HG02798 (cell line): ENCODE results near the gene ODF2.
A peak's percentile ranks its signal among the peaks of the same experiment; 100 is the strongest.
"Not testable (repeated sequence)": the region's sequence is repeated elsewhere in the genome, so short reads cannot be mapped to it uniquely, and the experiment has no call there.

Source experiments
- ATAC-seq: cut with Tn5 transposase; IDR thresholded peaks from one replicate; pipeline ENCODE4 v1.9.1; 2021; ENCODE audit warnings: mild to moderate bottlenecking; ENCODE audit not compliant: unreplicated experiment, poor library complexity

The ODF2 gene

DNA sequence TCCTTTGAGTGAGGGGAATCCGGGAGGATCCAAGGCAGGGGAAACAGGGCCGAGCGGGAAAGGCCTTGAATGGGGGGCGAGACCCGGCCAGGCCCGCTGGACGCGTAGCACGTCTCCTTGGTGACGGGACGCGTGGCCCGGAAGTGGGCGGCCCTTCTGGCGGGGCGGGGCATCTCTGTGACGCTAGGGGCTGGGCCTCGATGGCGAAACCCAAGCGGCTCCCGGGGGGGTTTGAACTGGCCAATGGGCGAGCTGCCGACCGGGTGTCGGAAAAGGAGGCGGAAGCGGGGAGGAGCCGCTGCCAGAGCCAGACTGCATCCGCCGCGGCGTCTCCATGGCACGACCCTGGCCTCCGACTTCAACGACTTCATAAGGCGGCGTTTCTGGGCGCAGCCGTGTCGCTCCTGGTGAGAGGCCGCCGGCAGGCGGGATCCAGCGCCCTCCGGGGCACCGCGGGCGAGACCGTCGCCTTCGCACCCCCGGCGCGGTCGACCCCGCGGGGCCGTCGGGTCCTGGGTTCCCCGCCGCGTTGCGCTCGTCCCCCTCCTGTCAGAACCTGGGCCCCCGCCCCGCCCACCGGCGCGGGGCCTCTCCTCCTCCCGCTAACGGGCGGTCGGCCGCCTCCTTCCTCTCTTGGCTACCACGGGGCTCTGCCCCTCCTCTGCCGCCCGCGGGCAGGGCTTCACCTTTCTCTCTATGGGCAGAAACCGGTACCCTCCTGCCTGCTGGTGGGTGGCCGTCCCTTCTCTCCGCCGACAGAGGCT is at the start of gene ODF2:
TSS of gene ODF2 (plus strand) at position 158 of the 764 bp plus-strand sequence. CDS start at position 244, 86 bp downstream.
- peak; percentile 89 for ATAC-seq

DNA sequence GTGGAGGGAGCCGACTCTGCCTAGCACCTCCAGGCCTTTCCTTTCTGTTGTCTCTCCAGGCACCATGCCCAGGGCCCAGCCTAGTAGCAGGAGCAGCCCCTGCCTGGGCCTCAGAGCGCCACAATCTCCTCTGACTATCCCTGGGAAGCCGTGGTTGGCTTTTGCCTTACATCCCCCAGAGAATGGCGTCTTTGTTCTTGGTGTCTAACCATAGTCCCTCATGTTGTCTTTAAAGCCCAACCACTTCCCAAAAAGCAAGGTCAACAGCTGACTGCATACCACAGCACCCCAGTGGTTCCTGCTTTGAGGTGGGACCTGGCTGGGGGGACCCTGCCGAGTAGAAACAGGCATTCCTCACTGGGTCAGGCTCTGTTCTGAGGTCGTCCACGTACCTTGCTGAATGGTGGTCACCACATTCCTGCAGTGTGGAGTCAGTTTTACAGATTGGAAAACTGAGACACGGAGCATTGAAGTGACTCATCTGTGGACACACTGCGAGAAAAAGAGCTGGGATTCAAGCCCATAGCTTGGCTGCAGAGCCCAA is 48.9 kb upstream of the ODF2 start:
- no peak for ATAC-seq

DNA sequence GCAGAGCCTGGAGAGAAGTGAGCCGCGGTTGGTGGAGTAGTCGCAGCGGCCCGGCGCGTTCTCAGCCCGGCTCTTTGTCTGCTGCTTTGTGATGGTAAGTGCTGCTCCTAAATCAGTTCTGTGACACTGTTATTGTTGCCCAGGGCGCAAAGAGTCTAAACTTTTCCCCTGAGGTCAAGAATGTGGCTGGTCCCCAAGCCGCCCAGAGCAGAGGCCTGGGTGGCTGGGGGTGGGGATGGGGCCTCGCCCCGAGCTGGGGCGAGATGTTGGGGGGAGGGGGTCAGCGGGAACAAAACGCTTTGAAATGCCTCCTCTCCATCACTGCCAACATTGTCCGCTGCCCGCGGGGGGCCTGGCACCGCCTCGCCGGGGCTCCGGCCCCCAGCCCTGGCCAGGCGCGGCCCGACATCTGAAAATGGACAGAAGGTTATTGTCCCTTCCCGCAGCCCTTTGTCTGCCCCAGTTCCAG is 46.8 kb upstream of the ODF2 start:
- no peak for ATAC-seq

DNA sequence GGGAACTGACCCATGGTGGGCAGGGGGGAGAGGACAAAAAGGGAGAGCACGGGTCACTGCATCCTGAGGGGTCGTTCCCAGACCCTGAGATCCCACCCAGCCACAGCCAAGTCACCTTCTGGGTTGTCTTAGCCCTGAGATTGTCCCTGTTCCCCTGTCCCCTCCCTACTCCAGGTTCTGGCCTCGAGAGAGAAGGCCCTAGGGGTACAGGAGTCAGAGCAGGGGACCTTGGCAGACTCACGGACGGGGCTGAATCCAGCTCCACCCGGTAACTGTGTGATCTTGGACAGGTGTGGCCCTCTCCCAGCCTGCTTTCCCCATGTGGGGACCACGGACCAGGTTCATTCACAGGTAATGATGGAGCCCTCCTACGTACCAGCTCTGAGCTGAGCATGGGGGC is 46.4 kb upstream of the ODF2 start:
- no peak for ATAC-seq

DNA sequence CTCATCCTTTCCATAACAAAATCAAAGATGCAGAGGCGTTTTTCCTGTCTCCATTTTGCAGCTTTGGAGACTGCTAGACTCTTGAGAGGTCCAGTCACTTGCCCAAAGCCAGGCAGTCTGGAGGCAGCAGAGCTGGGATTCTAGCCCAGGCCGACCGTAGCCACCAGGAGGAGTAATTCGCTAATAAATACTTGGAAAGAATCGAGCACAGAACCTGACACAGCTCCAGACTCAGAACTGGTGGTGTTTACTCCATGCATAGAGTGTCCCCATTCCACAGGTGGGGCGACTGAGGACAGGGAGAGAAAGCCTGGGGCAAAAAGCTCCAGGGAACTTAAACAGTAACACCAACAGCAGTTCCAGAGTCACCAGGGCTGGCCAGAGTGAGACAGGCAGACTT is 45.8 kb upstream of the ODF2 start:
- ATAC-seq: no peak

DNA sequence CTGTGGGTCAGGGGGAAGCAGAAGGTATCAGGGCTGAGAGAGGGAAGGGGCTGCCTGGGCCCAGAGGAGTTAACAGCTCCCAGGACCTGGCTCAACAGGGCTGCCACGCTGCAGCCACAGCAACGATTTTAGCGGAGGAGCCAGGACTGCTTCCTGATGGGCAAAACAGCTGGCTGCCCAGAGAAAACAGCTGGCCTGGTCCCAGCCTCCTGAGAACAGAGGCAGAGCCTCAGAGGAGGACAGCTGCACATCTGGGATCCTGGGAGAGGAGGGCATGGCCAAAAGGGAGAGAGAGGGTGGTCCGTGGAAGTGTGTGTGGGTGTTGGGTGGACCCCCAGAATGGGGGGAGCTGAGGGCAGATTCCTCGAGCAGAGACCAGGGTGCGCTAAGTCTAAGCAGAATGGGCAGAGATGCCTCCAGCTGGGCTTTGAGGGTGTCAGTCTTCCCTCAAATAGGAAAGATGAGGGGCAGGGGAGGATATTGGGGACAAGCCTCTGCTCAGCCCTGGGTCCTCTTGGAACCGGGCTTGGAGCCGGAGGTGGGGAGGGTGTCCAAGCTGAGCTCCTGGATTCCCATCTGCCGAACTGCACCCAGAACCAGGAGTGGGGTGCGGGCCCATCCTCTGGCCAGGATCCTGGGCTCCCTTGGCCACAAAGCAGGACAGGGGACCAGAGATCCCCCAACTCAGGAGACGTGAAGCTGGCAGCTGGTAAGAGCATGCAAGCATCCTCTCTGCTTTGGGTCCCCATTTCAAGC is 44.3 kb upstream of the ODF2 start:
- ATAC-seq: no peak

DNA sequence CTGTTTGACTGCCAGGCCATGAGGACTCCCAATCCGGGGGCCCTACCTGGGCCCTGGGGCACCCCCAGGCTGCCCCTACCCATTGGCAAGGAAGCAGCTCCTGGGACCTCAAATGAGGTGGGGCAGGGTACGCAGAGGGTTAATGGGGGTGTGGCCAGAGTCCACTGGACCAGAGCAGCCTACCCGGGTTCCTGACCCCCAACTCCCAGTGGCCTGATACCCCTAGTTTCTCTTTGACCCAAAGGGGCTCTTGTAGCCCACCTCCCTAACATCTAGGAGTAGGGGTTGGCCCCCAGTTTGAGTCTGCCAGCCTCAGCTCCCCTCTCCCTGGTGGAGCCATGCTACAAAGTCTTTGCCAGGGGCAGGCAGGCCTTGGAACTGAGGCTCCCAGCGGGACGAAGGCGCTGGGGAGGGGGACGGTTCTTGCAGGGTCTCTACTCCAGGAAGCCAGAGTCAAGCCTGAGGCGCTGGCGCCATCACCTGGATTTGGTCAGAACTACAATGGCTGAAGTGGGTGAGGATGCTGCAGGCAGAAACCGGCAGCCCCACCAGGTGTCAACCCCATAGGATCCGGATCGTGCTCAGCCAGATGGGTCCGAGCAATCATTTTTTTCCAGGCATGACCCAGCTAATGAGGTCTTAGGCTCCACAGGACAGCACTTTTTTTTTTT is 43.6 kb upstream of the ODF2 start:
- ATAC-seq: no peak

DNA sequence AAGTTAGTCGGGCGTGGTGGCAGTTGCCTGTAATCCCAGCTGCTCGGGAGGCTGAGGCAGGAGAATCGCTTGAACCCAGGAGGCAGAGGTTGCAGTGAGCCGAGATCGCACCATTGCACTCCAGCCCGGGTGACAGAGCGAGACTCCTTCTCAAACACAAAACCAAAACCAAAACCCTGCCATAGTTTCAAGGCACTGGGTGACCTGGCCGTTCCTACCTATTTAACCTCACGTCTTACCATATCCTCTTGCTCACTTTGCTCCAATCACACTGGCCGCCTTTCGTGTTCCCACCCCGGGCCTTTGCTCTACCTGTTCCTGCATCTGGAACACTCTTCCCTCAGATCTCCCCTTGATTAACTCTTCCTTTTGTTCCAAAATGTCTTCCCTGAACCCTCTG is 42.1 kb upstream of the ODF2 start:
- not testable (repeated sequence) for ATAC-seq

DNA sequence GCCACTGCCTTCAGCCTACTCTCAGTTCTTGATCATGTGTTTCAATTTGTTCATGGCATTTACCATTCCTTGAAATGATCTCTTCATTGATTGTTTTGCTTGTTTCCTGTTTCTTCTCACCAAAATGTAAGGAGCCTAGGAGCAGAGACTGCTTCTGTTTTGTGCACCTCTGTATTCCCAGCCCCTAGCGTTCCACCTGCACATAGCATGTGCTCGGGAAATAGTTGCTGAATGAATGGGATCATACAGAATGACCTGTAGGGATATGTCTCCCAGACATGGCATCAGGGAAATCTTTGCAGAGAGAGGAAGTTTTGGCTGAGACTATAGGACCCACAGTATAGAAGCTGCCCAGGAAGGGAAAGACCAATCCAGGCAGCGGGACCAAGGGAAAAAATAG is 41.3 kb upstream of the ODF2 start:
- ATAC-seq: no peak

DNA sequence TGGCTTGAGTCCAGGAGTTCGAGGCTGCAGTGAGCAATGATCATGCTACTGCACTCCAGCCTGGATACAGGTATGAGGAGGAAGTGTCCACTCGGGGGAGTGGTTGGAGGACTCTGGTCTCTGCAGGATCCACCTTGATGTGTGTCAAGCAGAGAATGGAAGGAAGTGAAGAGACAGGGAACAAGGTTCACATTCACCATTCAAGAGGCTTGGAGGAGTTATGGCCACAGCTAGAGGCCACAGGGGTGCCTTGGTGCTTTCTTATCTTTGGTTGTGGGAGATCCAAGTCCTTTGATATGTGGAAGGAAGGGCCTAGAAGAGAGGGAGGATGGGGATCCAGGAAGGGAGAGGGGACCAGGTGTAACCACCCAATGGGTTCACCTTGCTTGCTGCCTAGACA is 40.5 kb upstream of the ODF2 start:
- no peak for ATAC-seq

DNA sequence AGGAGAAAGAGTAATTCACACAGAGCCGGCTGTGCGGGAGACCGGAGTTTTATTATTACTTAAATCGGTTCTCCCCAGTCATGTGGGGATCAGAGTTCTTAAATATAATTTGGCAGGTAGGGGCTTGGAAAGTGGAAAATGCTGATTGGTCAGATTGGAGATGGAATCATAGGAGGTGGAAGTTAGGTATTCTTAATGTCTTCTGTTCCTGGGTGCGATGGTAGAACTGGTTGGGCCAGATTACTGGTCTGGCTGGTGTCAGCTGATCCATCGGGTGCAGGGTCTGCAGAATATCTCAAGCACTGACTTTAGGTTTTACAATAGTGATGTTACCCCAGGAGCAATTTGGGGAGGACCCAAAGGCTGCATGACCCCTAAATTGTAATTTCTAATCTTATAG is 39.8 kb upstream of the ODF2 start:
- no peak for ATAC-seq

DNA sequence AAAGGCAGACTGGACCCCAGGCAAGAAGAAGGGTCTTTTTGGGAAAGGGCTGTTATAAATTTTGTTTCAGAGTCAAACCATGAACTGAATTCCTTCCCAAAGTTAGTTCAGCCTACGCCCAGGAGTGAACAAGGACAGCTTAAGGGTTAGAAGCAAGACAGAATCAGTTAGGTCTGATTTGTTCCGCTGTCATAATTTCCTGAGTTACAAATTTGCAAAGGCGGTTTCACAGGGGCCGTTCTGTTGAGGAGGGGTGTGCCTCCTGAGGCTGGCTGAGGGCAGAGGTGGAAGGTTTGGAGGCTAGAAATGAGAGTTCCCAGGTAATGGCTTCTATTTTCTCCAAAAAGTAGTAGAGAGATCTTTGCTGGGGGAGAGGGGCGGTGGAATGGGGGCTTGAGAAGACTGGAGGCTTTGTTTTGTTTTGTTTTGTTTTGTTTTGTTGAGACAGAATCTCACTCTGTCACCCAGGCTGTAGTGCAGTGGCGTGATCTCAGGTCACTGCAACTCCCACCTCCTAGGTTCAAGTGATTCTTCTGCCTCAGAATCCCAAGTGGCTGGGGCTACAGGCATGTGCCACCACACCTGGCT is 39.3 kb upstream of the ODF2 start:
- no peak for ATAC-seq

DNA sequence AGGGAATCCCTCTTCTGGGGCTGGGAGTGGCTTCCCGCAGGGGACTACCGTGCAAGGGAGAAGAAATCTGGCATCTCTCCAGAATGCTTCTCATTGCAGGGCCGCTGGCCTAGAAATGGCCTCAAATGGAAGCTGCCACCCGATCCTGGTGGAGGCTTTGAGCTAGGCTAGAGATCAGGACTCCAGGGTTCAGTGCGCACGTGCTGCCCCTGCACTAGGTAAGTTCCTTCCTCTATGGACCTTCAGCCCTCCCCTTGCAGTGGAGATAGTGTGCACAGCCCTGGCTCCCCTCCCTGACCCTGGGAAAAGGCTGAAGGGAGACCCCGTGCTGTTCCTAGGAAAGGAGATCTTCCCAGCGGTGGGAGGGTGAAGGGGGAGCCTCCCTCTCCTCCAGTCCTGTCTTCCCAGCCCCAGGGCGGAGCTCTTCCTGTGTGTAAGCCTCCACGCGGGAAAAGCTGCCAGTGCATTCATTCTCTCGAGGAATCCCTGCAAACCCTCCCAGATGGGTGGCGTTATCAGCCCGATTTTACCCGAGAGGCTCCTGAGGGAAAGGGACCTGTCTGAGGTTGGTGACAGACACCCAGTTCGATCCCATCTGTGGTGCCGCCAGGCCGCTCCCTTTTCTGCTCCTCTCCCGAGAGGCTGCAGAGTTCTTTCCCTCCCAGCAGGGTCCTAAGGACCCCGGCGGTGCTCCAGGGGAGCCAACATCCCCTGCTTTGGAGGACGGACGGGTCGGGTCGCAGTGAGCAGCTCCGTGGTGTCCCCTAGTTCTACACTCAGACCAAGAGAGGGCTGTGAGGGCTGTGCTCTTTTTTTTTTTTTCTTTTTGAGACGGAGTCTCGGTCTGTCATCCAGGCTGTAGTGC is 36.5 kb upstream of the ODF2 start:
- no peak for ATAC-seq

DNA sequence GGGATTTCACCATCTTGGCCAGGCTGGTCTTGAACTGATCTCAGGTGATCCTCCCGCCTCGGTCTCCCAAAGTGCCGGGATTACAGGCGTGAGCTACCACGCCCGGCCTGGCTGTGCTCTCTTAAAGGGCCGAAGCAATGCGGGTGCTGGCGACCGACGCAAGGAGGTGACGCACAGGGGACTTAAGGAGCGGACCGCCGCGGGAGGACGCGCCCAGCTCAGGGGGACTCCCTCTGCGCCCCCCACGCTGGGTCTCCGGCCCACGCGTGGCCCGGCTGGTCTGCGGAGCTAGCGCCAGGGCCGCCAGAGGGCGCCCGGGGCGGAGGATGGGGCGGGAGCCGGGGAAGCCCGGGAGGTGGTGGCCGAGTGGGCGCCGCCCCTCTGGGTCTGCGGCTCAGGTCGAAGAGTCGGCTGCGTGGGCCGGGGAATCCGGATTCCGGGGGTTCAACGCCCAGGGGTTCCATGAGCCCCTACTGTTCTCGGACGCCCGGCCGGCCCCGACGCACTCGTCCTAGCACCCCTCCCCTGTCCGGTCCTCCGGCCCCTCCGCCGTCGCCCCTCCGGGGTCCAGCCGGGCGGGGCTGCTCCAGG is 35.7 kb upstream of the ODF2 start:
- peak; percentile 83 for ATAC-seq

DNA sequence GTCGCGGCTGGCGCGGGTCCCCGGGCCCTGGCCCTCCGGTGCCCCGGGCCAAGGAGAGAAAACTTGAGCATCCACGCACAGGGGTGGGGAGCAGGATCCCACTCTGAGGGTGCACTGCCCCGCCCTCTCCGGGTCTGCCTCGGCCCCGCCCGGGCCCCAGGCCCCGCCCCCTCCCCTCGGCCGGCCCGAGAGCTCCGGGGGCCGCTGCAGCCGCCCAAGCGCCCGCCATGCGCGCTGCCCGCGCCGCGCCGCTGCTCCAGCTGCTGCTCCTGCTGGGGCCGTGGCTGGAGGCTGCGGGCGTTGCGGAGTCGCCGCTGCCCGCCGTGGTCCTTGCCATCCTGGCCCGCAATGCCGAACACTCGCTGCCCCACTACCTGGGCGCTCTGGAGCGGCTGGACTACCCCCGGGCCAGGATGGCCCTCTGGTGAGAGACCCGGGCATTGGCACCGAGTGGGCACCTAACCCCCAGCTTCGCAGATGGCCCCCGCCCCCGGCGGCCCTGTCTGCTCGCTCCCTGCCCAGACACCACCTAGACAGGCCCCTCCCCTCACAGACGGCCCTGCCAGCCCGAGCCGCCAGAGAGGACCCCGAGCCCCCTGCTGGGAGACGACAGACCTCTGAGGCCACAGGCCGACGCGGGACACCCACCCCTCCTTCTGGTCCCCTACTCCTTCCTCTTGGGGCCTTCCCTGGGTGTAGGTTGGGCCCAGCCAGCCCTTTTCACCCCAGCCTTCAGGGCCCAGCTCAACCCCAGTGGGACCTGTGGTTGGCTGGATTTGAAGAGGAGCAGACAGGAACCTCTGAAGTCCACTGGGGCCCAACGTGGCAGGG is 34.9 kb upstream of the ODF2 start, which contains the start of gene CERCAM:
TSS of gene CERCAM (plus strand) at position 207 of the 831 bp plus-strand sequence. CDS start at position 228, 21 bp downstream.
- peak; percentile 73 for ATAC-seq

DNA sequence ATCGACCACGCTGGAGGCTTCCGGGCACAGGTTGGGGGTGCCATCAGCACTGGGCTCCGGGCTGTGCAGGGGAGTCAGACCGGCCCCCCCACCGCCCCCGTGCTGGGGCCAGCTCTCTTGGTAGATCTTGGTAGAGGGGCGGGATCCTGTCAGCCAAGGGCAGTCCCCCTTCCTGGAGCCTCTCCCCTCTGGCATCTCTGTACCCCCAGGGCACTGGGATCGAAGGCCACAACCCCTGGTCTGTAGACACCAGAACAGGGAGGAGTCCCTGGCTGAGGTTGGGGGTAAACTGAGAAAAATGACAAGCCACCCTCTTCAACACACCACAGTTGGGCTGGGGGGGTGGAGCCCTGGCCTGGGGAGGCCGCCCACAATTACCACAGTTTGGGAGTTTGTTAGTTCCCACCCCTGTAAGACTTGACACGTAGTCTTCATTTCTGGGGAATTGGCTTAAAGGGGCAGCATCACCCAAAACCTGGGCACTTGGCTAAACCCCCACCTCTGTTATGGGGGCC is 34.3 kb upstream of the ODF2 start:
- no peak for ATAC-seq

DNA sequence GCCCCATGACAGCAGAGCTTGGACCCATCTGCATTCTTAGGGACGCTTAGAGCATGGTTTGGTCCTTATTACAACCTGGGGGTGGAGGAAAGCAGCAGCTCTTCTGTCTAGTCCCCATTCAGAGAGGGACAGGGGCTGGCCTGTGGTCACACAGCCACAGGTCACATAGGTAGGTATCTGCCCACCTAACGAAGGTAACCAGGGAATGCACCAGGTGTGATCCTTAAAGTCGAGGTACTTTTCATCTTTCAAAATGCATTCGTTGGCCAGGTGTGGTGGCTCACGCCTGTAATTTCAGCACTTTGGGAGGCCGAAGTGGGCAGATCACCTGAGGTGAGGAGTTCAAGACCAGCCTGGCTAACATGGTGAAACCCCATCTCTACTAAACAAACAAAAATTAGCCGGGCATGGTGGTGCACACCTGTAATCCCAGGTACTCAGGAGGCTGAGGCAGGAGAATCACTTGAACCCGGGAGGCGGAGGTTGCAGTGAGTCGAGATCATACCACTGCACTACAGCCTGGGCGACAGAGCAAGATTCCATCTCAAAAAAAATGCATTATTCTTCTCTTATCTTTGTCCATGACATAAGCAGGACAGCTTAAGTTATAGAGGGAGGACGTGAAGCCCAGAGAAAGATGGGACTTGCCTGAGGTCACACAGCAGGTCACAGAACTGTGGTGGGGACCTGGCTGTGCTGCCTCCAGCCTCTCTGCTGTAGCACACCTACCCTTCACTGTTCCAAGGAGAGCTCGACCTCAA is 33.6 kb upstream of the ODF2 start:
- ATAC-seq: not testable (repeated sequence)
